ENCODE results near the gene LOXL3. TPM values are rescaled to one million over a fixed set of nuclear protein-coding genes. Genes with fewer than 3 reads are reported as not detected.

Gene LOXL3, protein sequence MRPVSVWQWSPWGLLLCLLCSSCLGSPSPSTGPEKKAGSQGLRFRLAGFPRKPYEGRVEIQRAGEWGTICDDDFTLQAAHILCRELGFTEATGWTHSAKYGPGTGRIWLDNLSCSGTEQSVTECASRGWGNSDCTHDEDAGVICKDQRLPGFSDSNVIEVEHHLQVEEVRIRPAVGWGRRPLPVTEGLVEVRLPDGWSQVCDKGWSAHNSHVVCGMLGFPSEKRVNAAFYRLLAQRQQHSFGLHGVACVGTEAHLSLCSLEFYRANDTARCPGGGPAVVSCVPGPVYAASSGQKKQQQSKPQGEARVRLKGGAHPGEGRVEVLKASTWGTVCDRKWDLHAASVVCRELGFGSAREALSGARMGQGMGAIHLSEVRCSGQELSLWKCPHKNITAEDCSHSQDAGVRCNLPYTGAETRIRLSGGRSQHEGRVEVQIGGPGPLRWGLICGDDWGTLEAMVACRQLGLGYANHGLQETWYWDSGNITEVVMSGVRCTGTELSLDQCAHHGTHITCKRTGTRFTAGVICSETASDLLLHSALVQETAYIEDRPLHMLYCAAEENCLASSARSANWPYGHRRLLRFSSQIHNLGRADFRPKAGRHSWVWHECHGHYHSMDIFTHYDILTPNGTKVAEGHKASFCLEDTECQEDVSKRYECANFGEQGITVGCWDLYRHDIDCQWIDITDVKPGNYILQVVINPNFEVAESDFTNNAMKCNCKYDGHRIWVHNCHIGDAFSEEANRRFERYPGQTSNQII
- polyA plus RNA-seq (17.1 and 20.1 TPM in 2 replicates), polyA minus RNA-seq (5.4 and 6.1 TPM in 2 replicates)

DNA sequence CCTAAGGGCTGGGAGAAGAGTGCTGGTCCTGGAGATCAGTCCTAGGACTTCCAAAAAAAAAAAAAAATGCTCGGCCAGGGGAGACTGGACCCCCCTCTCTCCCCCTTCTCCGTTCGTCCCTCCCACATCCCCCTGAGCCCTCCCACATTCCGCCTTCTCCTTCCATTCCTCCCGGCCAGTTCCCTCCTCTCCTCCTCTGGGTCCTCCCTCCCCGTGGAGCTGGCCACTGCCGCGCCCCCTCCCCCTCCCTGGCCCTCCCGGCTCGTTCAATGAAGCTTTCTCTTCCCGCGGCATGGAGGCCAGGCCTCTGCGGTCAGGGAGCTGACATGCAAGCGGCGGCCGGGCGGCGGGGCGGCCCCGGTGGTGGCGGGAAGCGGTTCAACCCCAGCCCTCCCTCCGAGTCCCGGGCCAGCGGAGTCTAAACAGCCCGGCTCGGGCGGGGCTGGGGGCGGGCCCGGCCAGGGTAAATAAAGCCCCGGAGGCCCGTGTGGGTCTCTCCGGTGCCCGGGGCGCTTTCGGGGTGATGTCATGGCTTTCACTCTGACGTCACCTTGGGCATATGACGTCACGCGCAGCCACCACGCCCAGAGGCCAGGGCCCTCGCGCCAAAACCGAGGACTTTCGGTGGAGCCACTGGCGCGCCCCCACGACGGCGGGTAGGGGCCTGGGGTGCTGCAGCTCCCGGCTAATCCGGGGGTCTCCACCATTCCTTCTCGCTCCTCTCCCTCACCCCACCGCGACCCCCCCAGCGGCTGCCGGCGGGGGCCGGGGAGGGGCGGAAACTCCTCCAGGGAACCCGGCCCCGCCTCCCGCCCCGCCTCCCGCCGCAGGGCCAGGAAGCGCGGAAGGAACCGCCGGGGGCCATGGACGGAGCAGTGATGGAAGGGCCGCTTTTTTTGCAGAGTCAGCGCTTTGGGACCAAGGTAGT lies at the start of gene LOXL3, which contains the start of gene DOK1:
Gene LOXL3, minus strand, starts transcription at position 51 of the 928 bp plus-strand sequence. CDS start 1,308 bp downstream, outside the sequence.
Gene DOK1, plus strand, starts transcription at position 829 of the 928 bp plus-strand sequence. Its CDS starts 35 bp downstream, at position 864.
- H3K79me2 ChIP-seq (replicated peaks; ENCODE audit: insufficient read depth, low read length), result no peaks in the 10 kb centered on the region

DNA sequence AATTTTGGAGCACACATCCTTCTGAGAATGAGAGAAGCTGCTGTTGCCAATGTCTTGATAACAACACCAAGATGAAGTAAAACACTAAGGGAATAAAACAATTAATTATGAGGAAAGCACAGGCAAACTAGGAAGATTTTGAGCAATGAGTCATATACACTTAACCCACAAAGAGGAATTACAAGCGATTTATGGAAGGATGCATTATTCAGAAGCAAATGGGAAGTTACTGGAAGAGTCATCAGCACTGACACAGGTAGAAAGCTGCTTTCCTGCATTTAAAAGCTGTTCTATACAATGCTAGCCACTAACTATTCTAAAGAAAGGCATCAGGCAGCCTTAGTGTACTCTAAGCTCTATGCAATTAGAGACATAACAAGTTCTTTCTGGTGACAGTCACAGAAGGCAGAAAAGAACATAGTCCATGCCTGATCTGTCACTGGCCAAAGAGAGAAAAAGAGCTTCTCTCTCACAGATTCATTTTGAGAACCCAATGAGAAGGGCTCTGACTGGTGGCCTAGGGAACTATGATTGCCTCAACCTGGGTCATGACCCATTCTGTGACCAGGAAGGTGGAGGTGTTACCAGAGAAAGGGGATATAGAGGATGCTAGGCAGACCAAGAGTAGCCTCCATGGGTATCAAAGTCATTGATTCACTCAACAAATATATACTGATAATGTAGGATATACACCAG lies 49.0 kb upstream of the LOXL3 start:
- TF ChIP-seq MXI1 (conservative IDR thresholded peaks at IDR 0.05; ENCODE audit: poor library complexity, severe bottlenecking), result no peak

More for the DNA sequence above, at the start of gene LOXL3, which contains the start of gene DOK1:
- H3K4me2 ChIP-seq (ENCODE audit: low read length), result peak within 1 kb of the TSS; percentile 48
- no peaks in the 10 kb centered on the region for H3K9me3 ChIP-seq (ENCODE audit: low read length)
- H3K36me3 ChIP-seq (ENCODE audit: insufficient read depth, low read length), result no peaks in the 10 kb centered on the region
- H3K9ac ChIP-seq (ENCODE audit: low read length), result peak within 1 kb of the TSS; percentile 72
- no peaks in the 10 kb centered on the region for H4K20me1 ChIP-seq (ENCODE audit: insufficient read depth)
- peak within 1 kb of the TSS; percentile 79 for H2AFZ ChIP-seq (ENCODE audit: low read depth, low read length)
- TF ChIP-seq, protein P1, sequence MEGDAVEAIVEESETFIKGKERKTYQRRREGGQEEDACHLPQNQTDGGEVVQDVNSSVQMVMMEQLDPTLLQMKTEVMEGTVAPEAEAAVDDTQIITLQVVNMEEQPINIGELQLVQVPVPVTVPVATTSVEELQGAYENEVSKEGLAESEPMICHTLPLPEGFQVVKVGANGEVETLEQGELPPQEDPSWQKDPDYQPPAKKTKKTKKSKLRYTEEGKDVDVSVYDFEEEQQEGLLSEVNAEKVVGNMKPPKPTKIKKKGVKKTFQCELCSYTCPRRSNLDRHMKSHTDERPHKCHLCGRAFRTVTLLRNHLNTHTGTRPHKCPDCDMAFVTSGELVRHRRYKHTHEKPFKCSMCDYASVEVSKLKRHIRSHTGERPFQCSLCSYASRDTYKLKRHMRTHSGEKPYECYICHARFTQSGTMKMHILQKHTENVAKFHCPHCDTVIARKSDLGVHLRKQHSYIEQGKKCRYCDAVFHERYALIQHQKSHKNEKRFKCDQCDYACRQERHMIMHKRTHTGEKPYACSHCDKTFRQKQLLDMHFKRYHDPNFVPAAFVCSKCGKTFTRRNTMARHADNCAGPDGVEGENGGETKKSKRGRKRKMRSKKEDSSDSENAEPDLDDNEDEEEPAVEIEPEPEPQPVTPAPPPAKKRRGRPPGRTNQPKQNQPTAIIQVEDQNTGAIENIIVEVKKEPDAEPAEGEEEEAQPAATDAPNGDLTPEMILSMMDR (IDR thresholded peaks at IDR 0.05; ENCODE audit: poor library complexity, severe bottlenecking), result no peak
- TF ChIP-seq, protein P2, sequence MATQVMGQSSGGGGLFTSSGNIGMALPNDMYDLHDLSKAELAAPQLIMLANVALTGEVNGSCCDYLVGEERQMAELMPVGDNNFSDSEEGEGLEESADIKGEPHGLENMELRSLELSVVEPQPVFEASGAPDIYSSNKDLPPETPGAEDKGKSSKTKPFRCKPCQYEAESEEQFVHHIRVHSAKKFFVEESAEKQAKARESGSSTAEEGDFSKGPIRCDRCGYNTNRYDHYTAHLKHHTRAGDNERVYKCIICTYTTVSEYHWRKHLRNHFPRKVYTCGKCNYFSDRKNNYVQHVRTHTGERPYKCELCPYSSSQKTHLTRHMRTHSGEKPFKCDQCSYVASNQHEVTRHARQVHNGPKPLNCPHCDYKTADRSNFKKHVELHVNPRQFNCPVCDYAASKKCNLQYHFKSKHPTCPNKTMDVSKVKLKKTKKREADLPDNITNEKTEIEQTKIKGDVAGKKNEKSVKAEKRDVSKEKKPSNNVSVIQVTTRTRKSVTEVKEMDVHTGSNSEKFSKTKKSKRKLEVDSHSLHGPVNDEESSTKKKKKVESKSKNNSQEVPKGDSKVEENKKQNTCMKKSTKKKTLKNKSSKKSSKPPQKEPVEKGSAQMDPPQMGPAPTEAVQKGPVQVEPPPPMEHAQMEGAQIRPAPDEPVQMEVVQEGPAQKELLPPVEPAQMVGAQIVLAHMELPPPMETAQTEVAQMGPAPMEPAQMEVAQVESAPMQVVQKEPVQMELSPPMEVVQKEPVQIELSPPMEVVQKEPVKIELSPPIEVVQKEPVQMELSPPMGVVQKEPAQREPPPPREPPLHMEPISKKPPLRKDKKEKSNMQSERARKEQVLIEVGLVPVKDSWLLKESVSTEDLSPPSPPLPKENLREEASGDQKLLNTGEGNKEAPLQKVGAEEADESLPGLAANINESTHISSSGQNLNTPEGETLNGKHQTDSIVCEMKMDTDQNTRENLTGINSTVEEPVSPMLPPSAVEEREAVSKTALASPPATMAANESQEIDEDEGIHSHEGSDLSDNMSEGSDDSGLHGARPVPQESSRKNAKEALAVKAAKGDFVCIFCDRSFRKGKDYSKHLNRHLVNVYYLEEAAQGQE (IDR thresholded peaks at IDR 0.05; ENCODE audit: borderline replicate concordance), result peak; percentile 15
- TF ChIP-seq EP300 (conservative IDR thresholded peaks at IDR 0.05; ENCODE audit: poor library complexity, severe bottlenecking), result peak; percentile 32
- peak within 1 kb of the TSS; percentile 81 for H3K4me3 ChIP-seq (ENCODE audit: low read length)
- peaks cover 37% of the 10 kb centered on the region for H3K27me3 ChIP-seq (ENCODE audit: insufficient read depth, low read depth, low read length)
- no peaks in the 10 kb centered on the region for H3K9me2 ChIP-seq (ENCODE audit: insufficient read depth, low read length)
- H3K27ac ChIP-seq (ENCODE audit: low read length), result peak within 1 kb of the TSS; percentile 39
- H3F3A ChIP-seq (ENCODE audit: insufficient read depth, low read length, poor library complexity, severe bottlenecking), result no peaks in the 10 kb centered on the region

More for the DNA sequence above, 49.0 kb upstream of the LOXL3 start:
- no peaks in the 10 kb centered on the region for H3K36me3 ChIP-seq (ENCODE audit: insufficient read depth, low read length)
- no peak overlapping the region for H3K4me3 ChIP-seq (ENCODE audit: low read length)
- no peak overlapping the region for H3K9ac ChIP-seq (ENCODE audit: low read length)
- H3K4me2 ChIP-seq (ENCODE audit: low read length), result no peak overlapping the region
- no peaks in the 10 kb centered on the region for H3K9me2 ChIP-seq (ENCODE audit: insufficient read depth, low read length)
- H3K9me3 ChIP-seq (ENCODE audit: low read length), result no peaks in the 10 kb centered on the region
- H3K27me3 ChIP-seq (ENCODE audit: insufficient read depth, low read depth, low read length), result no peaks in the 10 kb centered on the region
- no peaks in the 10 kb centered on the region for H3K79me2 ChIP-seq (replicated peaks; ENCODE audit: insufficient read depth, low read length)
- no peak overlapping the region for H3K27ac ChIP-seq (ENCODE audit: low read length)
- no peak overlapping the region for H2AFZ ChIP-seq (ENCODE audit: low read depth, low read length)
- H4K20me1 ChIP-seq (ENCODE audit: insufficient read depth), result no peaks in the 10 kb centered on the region
- H3F3A ChIP-seq (ENCODE audit: insufficient read depth, low read length, poor library complexity, severe bottlenecking), result no peaks in the 10 kb centered on the region
